ENCODE results near the gene GPR78.

GPR78 gene

GRCh38 chr4:8580321-8581093 lies at the start of gene GPR78:
TSS of gene GPR78 (plus strand) at chr4:8580392. CDS start at chr4:8580983, 591 bp downstream.
- peak; percentile 54 for DNase-seq (ENCODE audit: low spot score)

- DNase-seq (ENCODE audit: low spot score) = no peak
Measured at GRCh38 chr4:8532245-8532781, 47.9 kb upstream of the GPR78 start.

- no peak for DNase-seq (ENCODE audit: low spot score)
Measured at GRCh38 chr4:8533274-8533865, 46.8 kb upstream of the GPR78 start.

GRCh38 chr4:8534129-8534528 lies 46.1 kb upstream of the GPR78 start:
- DNase-seq (ENCODE audit: low spot score) = no peak

- DNase-seq (ENCODE audit: low spot score) = no peak
Measured at GRCh38 chr4:8534611-8535010, 45.6 kb upstream of the GPR78 start.

- no peak for DNase-seq (ENCODE audit: low spot score)
Measured at GRCh38 chr4:8536467-8536866, 43.7 kb upstream of the GPR78 start.

GRCh38 chr4:8537041-8537461 lies 43.1 kb upstream of the GPR78 start:
- DNase-seq (ENCODE audit: low spot score) = peak; percentile 87

- no peak for DNase-seq (ENCODE audit: low spot score)
Measured at GRCh38 chr4:8538076-8538702, 42.0 kb upstream of the GPR78 start.

- DNase-seq (ENCODE audit: low spot score) = peak; percentile 41
Measured at GRCh38 chr4:8538703-8539567, 41.3 kb upstream of the GPR78 start.

GRCh38 chr4:8539661-8540060 lies 40.5 kb upstream of the GPR78 start:
- DNase-seq (ENCODE audit: low spot score) = no peak

GRCh38 chr4:8540072-8540471 lies 40.1 kb upstream of the GPR78 start:
- no peak for DNase-seq (ENCODE audit: low spot score)

- no peak for DNase-seq (ENCODE audit: low spot score)
Measured at GRCh38 chr4:8540586-8540985, 39.6 kb upstream of the GPR78 start.

GRCh38 chr4:8540991-8541390 lies 39.2 kb upstream of the GPR78 start:
- no peak for DNase-seq (ENCODE audit: low spot score)

- DNase-seq (ENCODE audit: low spot score) = no peak
Measured at GRCh38 chr4:8541981-8542715, 38.0 kb upstream of the GPR78 start.

- no peak for DNase-seq (ENCODE audit: low spot score)
Measured at GRCh38 chr4:8542776-8543525, 37.2 kb upstream of the GPR78 start.

- DNase-seq (ENCODE audit: low spot score) = no peak
Measured at GRCh38 chr4:8543623-8544022, 36.6 kb upstream of the GPR78 start.

GRCh38 chr4:8544282-8544681 lies 35.9 kb upstream of the GPR78 start:
- no peak for DNase-seq (ENCODE audit: low spot score)

GRCh38 chr4:8544741-8545438 lies 35.3 kb upstream of the GPR78 start:
- peak; percentile 91 for DNase-seq (ENCODE audit: low spot score)

GRCh38 chr4:8545439-8545765 lies 34.8 kb upstream of the GPR78 start:
- no peak for DNase-seq (ENCODE audit: low spot score)

GRCh38 chr4:8546766-8547107 lies 33.5 kb upstream of the GPR78 start:
- no peak for DNase-seq (ENCODE audit: low spot score)

Data from hepatic stellate cell (primary cell).